GM18909 (cell line): ENCODE data around the gene DHRS12.

ENCODE experiments used
- ATAC-seq: cut with Tn5 transposase; IDR thresholded peaks from one replicate; pipeline ENCODE4 v1.9.1; 2021; ENCODE audit warnings: mild to moderate bottlenecking; ENCODE audit not compliant: unreplicated experiment, poor library complexity

Gene DHRS12

DNA sequence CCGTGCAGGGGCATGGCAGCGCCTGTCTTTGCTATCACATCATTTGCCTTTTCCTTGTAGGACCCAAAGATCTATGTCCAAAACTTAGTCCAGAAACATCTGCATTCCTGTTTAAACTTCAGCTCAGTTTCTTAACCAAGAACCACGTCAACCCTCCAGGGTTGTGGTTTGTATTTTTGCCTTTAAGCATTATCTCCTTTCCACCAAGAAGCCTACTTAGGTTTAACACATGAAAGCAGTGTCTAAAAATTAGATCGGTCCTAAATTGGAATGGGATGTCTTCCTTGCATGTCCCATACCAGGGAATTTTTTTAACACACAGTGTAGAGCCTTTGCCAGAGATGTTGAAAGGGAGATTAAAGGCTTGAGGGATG is 38.8 kb downstream of the DHRS12 start:
- ATAC-seq = no peak

DNA sequence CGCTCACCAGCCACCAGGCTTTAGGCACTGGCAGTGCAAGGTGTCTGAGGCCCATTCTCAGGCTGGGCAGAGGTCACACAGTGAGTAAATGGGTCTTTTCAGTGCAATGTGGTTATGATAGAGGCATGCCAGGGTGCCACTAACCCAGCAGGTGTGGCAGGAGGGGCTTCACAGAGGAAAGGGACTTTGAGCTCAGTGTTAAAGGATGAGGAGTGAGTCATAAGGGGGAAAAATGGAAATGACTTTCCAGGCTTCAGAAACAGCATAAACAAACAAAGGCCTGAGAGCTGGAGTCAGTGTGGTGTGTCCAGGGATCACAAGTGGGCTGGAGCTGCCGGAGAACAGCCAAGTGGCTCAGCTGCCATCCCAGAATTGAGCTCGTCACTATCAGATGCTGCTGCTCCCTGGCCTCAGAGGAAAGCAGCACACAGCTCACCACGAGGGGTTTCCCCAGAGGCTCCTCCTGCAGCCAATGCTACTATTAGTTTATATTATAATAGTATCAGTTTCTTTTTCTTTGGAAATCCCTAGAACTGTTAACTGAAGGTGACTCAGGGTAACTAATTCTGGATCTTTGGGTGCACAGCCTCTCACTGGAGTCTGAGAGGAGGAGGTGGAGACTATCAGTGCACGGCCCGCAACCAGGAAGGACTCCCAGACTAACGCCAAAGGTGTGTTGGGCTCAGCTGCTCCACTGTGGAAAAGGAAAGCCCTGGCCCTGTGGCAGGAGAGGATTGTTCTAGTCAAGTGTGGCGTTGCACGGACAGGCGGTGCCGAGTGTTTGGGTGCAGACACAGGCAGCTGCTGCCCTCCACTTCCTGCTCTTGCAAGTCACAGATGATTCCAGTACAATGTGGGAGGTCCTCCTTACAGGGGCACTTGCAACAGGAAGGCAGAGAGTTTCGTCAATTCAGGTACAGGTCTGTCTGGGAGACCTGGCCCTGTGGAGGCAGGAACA is 39.5 kb downstream of the DHRS12 start:
- peak; percentile 85 for ATAC-seq

DNA sequence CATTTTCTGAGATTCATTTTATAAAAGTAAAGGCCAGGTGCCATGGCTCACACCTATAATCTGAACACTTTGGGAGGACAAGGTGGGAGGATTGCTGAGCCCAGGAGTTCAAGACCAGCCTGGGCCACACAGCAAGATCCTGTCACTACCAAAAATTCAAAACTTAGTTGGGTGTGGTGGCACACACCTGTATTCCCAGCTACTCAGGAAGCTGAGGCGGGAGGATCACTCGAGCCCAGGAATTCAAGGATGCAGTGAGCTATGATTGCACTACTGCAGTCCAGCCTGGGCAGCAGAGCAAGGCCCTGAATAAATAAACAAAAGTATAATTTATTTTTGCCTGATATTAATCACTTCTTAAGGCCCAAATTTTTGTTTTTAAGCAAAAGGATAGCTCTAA is 40.5 kb downstream of the DHRS12 start:
- ATAC-seq = no peak

DNA sequence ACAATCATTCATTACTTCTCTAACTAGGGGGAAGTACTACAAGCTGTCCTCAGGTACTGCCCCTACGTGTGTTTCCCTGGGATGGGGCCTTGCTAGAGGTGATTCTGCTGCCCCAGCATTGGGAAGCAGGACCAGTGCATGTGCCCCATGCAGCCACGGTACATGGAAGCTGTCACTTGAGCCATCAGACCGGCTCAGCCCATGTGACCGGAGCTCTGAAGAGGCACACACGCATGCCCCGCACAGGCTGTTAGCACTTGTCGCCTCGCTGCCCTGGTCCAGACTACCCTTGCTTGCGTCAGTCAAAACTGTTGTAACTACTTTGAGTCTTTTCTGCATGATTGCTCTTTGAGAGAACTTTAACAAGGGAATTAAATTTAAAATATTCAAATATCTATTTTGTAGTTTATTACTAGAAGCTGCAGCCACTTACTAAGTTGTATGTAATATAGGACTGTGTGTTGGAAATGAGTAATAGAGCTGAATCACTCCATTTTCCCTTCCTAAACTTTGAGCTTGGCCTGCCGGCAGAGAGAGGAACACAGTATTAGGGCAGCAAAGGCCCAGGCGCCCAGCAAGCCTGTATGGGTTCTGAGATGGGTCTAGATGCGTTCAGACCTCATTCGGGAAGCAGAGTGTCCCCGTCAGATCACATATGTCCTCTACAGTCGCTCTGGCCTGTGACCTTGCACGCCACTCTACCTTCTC is 42.2 kb downstream of the DHRS12 start:
- no peak for ATAC-seq

DNA sequence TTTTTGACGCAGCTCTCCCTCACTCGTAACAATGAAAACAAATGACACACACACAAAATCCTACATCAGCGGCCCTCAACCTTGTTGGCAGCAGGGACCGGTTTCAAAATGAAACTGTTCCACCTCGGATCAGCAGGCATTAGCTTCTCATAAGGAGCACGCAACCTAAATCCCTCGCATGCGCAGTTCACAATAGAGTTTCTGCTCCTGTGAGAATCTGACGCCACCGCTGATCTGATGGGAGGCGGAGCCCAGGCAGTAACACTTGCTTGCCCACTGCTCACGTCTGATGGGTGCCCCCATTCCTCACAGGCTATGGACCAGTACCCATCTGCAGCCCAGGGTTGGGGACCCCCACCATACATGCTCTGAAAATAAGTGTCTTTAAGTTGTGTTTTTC is 43.4 kb downstream of the DHRS12 start:
- ATAC-seq = no peak

DNA sequence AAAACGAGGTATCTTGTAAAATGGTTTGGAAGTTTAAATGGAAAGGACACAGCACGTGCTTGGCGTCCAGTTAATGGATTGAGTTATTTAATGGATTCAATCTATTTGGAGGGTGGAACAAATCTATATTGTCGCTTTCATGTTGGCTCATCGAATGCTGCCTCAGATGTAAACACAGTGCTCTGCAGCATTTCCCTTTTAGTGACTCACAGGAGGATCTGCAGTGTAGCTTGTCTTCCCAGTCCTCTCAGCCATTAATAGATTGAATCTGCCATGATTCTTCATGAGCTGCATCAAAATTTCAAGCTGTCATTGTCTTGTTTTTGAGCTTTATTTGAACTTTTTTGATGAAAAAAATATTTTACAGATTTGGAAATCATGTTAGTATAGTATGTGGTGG is 44.7 kb downstream of the DHRS12 start:
- ATAC-seq = no peak

DNA sequence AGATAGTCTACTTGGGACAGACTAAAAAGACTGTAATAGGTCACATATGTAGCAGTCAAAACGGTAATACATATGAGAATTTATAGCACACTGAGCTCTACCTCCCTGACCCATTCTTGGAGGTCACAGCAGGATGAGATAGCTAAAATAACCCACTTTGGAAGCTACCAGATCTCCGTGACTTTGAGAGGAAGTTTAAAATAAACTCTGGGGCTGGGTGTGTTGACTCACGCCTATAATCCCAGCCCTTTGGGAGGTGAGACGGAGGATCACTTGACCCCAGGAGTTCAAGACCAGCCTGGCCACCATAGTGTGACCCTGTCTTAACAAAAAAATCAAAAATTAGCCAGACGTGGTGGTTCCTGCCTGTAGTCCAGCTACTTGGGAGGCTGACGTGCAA is 45.3 kb downstream of the DHRS12 start:
- ATAC-seq = no peak

DNA sequence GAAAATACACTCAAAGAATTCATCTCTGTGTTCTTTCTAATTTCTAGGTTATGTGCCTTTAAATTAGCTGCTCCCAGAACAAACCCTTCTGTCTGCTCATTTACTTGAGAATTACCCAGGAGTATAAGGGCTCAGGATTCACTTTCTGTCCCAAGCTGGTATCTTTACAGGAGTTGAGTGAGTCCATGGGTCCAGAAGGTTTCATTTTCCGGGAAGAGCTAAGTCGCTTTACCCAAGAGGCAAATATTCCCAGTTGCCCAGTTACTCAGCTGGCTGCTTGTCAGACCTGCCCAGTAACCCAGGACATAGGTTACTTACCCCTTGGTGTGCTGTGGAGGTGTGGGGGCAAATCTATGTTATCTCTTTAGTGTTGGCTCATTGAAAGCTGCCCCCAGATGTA is 47.3 kb downstream of the DHRS12 start:
- no peak for ATAC-seq

DNA sequence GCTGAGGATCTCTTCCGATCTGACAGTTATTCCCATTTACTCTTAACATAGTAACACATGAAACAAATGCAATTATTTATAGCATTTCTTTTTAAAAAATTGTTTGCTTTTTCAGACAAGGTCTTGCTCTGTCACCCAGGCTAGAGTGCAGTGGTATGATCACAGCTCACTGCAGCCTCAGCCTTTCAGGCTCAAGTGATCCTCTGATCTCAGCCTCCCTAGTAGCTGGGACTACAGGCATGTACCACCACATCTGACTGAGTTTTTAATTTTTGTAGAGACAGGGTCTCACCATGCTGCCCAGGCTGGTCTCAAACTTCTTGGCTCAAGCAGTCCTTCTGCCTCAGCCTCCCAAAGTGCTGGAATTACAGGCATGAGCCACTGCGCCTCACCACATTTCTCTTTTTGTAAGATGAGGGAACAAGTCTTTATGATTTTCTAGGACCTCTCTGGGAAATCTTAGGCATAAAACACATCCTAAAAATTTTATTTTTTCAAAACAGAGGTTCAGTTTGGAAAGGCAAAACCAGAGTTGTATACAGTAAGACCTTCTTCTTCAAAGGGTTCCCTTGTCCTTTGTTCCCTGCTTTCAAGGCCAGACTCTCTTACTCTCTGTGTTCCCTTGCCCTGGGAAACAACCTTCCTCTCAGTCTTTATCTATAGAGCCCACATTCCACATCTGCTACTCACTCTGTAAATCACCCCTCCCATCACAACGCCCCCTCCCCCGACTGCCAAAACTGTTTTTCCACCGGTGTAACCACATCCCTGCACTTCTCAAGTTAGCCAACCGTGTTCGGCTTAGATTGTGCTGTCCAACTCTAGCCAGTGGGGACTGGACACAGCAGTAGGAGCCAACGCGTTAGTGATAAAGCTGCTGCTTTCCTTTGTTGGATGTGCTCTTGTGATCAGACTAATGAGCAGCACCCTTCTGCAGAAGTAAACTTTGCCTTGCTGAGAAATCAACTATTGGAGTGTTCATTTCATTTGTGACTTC is 56.2 kb downstream of the DHRS12 start:
- ATAC-seq = no peak

DNA sequence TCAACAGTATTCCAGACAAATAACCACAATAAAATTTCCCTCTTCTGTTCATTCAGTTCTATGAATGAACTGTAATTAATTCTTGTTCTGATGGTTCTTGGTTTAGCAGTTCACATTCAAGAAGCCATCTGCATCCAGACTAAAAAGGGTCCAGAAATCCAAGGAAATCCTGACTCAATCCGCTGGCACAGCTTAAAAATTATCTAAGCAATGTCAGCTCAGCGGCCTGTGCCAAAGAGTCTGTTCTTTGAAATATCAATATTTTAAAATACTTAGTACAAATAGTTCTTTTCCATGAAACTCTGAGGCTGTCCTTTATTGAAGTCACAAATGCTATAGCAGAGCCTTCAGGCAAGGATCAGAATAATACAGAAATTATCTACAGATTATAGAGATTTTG is 57.2 kb downstream of the DHRS12 start:
- ATAC-seq = no peak

DNA sequence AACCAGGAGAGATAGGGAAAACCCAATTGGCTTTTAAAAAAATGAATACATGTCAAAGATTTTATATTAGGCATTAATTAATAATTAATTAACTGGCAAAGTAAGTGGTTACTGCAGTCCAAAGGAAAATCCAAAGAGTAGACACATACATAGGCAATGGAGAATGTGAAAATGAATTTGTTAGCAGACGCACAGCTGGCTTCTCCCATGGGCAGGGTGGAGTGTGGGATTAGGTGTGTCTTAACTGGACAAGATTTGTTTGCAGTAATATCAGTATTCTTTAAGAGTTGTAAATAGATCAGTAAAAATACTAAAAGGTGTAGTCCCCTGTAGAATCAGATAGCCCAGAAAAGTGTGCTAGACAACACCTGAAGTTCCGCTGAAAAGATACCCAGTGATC is 58.7 kb downstream of the DHRS12 start:
- ATAC-seq = no peak

DNA sequence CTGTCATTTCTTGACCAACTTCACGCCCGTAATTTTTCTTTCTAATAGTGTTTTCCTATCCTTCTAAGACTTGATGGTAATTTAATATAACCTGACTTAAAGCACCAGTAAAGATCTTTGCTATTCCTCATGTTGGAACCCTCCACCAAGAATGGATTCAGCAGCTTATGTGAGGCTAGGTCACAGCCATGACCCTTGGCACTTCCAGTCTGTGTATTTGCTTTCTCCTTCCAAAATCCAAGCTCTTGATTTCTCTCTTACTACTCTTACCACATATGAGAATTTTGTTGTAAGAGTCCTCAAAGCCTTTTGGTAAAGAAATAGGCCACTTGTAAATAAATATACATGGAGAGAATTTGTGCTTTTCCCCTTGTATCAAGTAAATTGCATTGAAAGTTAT is 61.4 kb downstream of the DHRS12 start:
- ATAC-seq = no peak

DNA sequence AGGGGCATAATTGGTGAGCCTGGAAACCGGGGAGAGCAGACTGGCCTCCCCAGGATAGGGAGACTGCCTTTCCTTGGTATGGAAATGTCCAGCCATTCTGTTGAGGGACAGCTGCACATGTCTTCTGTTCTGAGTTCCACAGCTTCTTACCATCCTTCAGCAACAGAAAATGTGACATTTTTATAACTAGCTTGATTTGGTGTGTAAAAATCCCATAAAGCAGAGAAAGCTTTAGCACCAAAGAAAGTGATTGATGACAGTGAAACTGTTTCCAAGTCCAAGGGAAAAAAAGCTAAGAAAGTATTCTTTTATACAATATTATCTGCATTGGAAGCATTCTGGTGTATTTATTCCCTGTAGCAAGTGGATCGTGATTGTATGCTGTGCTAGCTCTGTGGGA is 61.9 kb downstream of the DHRS12 start:
- no peak for ATAC-seq

DNA sequence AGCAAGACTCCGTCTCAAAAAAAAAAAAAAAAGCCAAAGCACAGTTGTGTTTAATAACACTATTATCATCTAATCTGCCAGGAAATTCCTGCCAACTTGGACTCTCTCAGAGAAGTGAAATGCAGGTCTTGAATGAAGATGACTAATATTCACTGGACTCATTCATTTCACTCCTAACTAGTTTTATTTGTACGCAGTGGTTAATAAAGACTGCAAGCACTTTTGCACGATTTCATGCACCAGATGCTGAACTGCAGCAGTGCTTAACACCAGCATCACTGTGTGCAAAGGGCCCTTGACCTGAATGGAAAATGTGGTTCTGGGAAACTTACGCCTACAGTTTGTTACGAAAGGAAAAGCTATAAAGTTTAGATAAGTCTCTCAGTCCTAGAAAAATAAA is 63.3 kb downstream of the DHRS12 start:
- ATAC-seq = no peak

DNA sequence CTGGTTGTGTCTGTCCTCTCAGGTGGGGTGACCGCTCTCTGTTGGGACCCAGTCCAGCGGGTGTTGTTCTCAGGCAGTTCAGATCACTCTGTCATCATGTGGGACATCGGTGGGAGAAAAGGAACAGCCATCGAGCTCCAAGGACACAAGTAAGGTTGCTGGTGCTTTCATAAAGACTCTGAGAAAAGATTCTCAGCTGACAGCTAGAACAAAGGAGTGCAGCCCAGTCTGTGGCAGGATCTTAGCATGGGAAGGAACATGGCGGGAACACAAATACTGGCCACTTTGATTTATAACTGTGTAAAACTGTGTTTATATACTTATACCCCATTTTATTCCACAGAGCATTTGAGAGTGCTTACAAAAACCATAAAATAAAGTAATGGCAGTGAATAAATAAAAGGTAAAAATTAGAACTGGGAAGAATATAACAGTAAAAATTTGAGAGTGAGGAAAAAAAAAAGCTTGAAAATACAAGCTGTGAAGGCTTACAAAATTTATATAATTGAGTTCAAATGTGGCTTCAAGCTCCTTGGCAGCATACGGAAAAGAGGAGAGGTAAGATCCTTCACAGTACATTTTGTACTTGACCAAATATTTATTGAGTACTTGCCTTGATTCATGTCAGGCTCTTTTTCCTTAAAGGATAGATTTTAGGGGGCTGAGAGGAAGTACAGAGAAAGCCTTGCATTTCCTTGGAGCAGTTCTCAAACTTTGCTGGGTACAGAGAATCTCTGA is 64.8 kb downstream of the DHRS12 start:
- no peak for ATAC-seq

DNA sequence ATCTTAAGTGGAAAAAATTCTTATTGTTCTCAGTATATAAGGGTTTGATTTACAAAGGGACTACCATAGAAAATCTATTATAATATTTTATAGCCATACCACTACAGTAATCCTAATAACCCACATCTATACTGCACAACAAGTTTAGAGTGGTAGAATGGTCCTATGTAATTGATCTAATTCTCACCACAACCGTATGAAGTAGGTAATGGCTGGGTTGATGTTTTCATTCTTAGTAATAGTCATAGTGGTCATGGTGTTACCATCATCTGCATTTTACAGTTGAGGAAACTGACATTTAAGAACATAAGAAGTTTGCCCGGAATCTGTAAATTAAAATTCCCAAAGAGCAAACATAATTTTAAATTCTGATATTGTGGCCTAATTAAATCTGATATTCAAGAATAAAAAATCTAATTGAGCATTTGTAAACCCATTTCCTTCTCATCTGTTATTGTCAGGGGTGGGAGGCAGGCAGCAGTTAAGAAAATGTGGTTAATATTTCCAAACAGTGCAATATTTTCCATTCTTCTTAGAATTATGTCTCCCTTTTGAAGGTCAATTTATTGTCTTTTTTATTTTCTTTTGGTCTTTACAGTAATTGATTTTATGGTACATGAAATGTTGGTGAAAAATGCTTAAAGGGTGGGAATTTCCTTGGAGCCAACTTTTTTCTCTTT is 65.6 kb downstream of the DHRS12 start:
- ATAC-seq = no peak

DNA sequence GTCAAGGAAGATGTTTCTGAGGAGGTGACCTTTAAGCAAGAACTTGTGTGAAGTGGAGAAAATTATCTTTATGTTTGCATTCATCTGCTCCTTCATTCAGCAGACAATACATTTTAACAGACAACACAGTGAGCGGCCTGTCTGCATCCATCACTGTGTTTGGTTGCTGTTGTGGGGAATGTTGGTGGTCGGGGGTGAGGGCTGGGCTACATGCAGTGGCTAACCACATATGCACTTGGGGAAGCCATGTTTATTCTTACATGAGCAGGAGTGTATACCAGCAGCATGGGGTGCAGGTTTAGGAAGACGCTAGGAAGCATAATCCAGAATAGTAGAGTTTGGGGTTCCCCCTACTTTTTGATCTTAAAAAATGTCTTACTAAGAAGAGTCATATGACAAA is 66.4 kb downstream of the DHRS12 start:
- no peak for ATAC-seq

DNA sequence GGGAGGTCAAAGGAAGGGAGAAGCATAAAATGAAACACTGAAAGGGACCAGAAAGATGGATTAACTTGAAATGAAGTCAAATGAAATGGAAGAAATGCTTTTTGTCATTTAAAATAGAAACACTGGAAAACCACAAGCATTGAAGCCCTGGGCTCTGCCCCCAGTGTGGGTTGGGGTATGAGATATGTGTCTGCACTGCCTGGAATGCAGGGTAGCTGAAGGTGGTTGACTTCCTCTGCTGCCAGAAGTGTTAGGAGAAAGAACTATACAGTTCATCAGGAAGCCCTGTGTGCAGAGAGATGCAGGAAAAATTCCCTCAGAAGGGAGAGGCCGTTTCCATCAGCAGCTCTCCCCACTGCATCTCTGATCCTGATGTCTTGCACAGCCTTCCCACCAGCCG is 69.2 kb downstream of the DHRS12 start:
- ATAC-seq = no peak
